Measurements from ENCODE around the gene CCDC148.

The CCDC148 gene

GRCh38 chr2:158192515-158193443, 263.8 kb downstream of the CCDC148 start:
- Histone ChIP-seq H3K27ac (replicated peaks) (no peak overlapping the region), H3K27me3 (ENCODE audit: insufficient read depth, poor library complexity, severe bottlenecking) (peaks cover 2% of the 10 kb centered on the region), H3K4me3 (replicated peaks; ENCODE audit: insufficient read depth, low read length) (no peak overlapping the region)
- DNase-seq (ENCODE audit: low read depth in 1 of 2, low spot score in 1 of 2), result no peak
- TF ChIP-seq POLR2AphosphoS5 (IDR thresholded peaks at IDR 0.05; ENCODE audit: low read depth) (no peak), CTCF (IDR thresholded peaks at IDR 0.05; ENCODE audit: insufficient read depth, low read length) (no peak), GABPA (IDR thresholded peaks at IDR 0.05; ENCODE audit: low read depth) (no peak)

GRCh38 chr2:158191076-158191895, 265.3 kb downstream of the CCDC148 start:
- TF ChIP-seq POLR2AphosphoS5 (IDR thresholded peaks at IDR 0.05; ENCODE audit: low read depth), result no peak
- no peak for TF ChIP-seq REST (IDR thresholded peaks at IDR 0.05; ENCODE audit: insufficient replicate concordance, low read depth)
- TF ChIP-seq GABPA (IDR thresholded peaks at IDR 0.05; ENCODE audit: low read depth), result no peak
- TF ChIP-seq CTCF (IDR thresholded peaks at IDR 0.05; ENCODE audit: insufficient read depth, low read length), result no peak
- no peak for TF ChIP-seq SPI1 (IDR thresholded peaks at IDR 0.05; ENCODE audit: borderline replicate concordance, low read depth)
- no peak overlapping the region for H3K4me3 ChIP-seq (replicated peaks; ENCODE audit: insufficient read depth, low read length)
- H3K27me3 ChIP-seq (ENCODE audit: insufficient read depth, poor library complexity, severe bottlenecking), result no peaks in the 10 kb centered on the region
- no peak for DNase-seq (ENCODE audit: low read depth in 1 of 2, low spot score in 1 of 2)
- H3K27ac ChIP-seq (replicated peaks), result no peak overlapping the region

- no peaks in the 10 kb centered on the region for H3K27me3 ChIP-seq (ENCODE audit: insufficient read depth, poor library complexity, severe bottlenecking)
- H3K4me3 ChIP-seq (replicated peaks; ENCODE audit: insufficient read depth, low read length), result no peak overlapping the region
- TF ChIP-seq REST (IDR thresholded peaks at IDR 0.05; ENCODE audit: insufficient replicate concordance, low read depth) (no peak), POLR2AphosphoS5 (IDR thresholded peaks at IDR 0.05; ENCODE audit: low read depth) (no peak), CTCF (IDR thresholded peaks at IDR 0.05; ENCODE audit: insufficient read depth, low read length) (no peak), GABPA (IDR thresholded peaks at IDR 0.05; ENCODE audit: low read depth) (no peak), SPI1 (IDR thresholded peaks at IDR 0.05; ENCODE audit: borderline replicate concordance, low read depth) (no peak)
- no peak overlapping the region for H3K27ac ChIP-seq (replicated peaks)
- no peak for DNase-seq (ENCODE audit: low read depth in 1 of 2, low spot score in 1 of 2)
Observed at GRCh38 chr2:158189526-158189925, 267.0 kb downstream of the CCDC148 start.

Measured in HL-60 (cell line).